OCI-LY1 (cell line): Measurements from ENCODE around the gene STAG2.

ENCODE experiments used
- H2AFZ ChIP-seq: fragments of 200-600 bp; sonication (generic), shearing (Covaris generic); 2 replicates; pipeline ENCODE4 v1.6.0; 2014; ENCODE audit warnings: antibody characterized with exemption, mild to moderate bottlenecking, low read length
- H3F3A ChIP-seq: fragments of 200-600 bp; sonication (generic), shearing (Covaris generic); 2 replicates; pipeline ENCODE4 v1.6.0; 2014; ENCODE audit warnings: mild to moderate bottlenecking, antibody characterized with exemption, low read length, moderate library complexity; ENCODE audit not compliant: insufficient read depth
- H3K27ac ChIP-seq: fragments of 200-600 bp; sonication (generic); 2 replicates; pipeline ENCODE4 v1.5.1; 2014; ENCODE audit warnings: low read length, mixed run types, mild to moderate bottlenecking, low read depth; ENCODE audit not compliant: poor library complexity, severe bottlenecking
- H3K27me3 ChIP-seq: fragments of 200-600 bp; sonication (generic); 2 replicates; pipeline ENCODE4 v1.6.0; 2014; ENCODE audit warnings: antibody characterized with exemption, mild to moderate bottlenecking, low read length, moderate library complexity; ENCODE audit not compliant: insufficient read depth
- H3K36me3 ChIP-seq: fragments of 200-600 bp; sonication (generic); 2 replicates; pipeline ENCODE4 v1.6.1; 2014; ENCODE audit warnings: mild to moderate bottlenecking, antibody characterized with exemption, low read length, moderate library complexity, mixed read lengths; ENCODE audit not compliant: insufficient read depth
- H3K4me1 ChIP-seq: fragments of 200-600 bp; sonication (generic); 2 replicates; pipeline ENCODE4 v1.5.1; 2014; ENCODE audit warnings: mild to moderate bottlenecking, low read length, moderate library complexity; ENCODE audit not compliant: insufficient read depth, severe bottlenecking
- H3K4me2 ChIP-seq: fragments of 200-600 bp; sonication (generic), shearing (Covaris generic); 2 replicates; pipeline ENCODE4 v1.6.1; 2014; ENCODE audit warnings: low read length
- H3K4me3 ChIP-seq: fragments of 200-600 bp; sonication (generic); 2 replicates; pipeline ENCODE4 v1.5.1; 2014; ENCODE audit warnings: low read length, low read depth, mild to moderate bottlenecking, mixed read lengths; ENCODE audit not compliant: poor library complexity, severe bottlenecking
- H3K79me2 ChIP-seq: fragments of 200-600 bp; shearing (Covaris generic); 2 replicates; pipeline ENCODE4 v1.6.1; 2016; ENCODE audit warnings: mixed run types, low read length, mixed read lengths; ENCODE audit not compliant: insufficient read depth
- H3K9ac ChIP-seq: fragments of 200-600 bp; sonication (generic), shearing (Covaris generic); 2 replicates; pipeline ENCODE4 v1.6.1; 2014; ENCODE audit warnings: mild to moderate bottlenecking, low read length, mixed read lengths
- H3K9me2 ChIP-seq: fragments of 200-600 bp; sonication (generic), shearing (Covaris generic); 2 replicates; pipeline ENCODE4 v1.6.1; 2014; ENCODE audit warnings: low read depth, mild to moderate bottlenecking, low read length, mixed read lengths
- H3K9me3 ChIP-seq: fragments of 200-600 bp; shearing (Covaris generic); 2 replicates; pipeline ENCODE4 v1.6.1; 2014; ENCODE audit warnings: low read length, mixed read lengths
- H4K20me1 ChIP-seq: fragments of 200-600 bp; sonication (generic), shearing (Covaris generic); 2 replicates; pipeline ENCODE4 v1.6.0; 2016; ENCODE audit warnings: mild to moderate bottlenecking, low read length; ENCODE audit not compliant: insufficient read depth
- EZH2 ChIP-seq: fragments of 200-600 bp; sonication (generic), shearing (Covaris generic); IDR thresholded peaks from 2 replicates; pipeline ENCODE4 v1.8.0; 2017; ENCODE audit warnings: borderline replicate concordance, mixed run types, mild to moderate bottlenecking, antibody characterized with exemption, low read length, moderate library complexity, mixed read lengths
- TF ChIP-seq, protein P1 (sequence below): fragments of 200-600 bp; sonication (generic), shearing (Covaris generic); IDR thresholded peaks from 2 replicates; pipeline ENCODE4 v1.5.1; 2017; ENCODE audit warnings: mild to moderate bottlenecking, antibody characterized with exemption, low read length, moderate library complexity, mixed read lengths

The STAG2 gene

DNA sequence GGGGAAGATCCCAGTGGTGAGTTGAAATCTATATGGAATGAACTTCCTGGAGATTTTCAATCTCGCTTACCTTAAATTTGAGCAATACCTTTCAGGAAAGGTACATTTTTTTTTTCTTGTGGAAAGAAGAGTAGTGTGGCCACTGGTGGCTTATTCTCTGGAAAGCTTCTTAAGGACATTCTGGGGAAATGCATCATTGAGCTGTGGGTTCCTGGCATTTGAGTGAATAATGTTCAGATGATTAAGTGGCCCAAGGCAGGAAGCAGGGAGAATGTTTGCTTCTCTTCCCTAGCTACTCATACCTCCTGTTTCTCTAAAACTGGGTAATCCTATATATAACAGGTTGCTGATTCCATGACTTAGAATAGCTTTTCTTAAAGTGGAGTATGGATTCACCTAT is 31.8 kb downstream of the STAG2 start:
- no peak overlapping the region for H2AFZ ChIP-seq
- H3K4me2 ChIP-seq = no peak overlapping the region
- no peaks in the 10 kb centered on the region for H3K4me1 ChIP-seq
- peaks cover 22% of the 10 kb centered on the region for H3K36me3 ChIP-seq
- no peaks in the 10 kb centered on the region for H3K27me3 ChIP-seq
- no peak overlapping the region for H3K27ac ChIP-seq
- no peak overlapping the region for H3K9ac ChIP-seq
- H3K4me3 ChIP-seq = no peak overlapping the region
- no peaks in the 10 kb centered on the region for H3K9me3 ChIP-seq
- peaks cover 96% of the 10 kb centered on the region for H3K79me2 ChIP-seq
- no peaks in the 10 kb centered on the region for H4K20me1 ChIP-seq
- no peaks in the 10 kb centered on the region for H3K9me2 ChIP-seq
- H3F3A ChIP-seq = no peaks in the 10 kb centered on the region
- no peak for TF ChIP-seq EZH2
- TF ChIP-seq, protein P1, sequence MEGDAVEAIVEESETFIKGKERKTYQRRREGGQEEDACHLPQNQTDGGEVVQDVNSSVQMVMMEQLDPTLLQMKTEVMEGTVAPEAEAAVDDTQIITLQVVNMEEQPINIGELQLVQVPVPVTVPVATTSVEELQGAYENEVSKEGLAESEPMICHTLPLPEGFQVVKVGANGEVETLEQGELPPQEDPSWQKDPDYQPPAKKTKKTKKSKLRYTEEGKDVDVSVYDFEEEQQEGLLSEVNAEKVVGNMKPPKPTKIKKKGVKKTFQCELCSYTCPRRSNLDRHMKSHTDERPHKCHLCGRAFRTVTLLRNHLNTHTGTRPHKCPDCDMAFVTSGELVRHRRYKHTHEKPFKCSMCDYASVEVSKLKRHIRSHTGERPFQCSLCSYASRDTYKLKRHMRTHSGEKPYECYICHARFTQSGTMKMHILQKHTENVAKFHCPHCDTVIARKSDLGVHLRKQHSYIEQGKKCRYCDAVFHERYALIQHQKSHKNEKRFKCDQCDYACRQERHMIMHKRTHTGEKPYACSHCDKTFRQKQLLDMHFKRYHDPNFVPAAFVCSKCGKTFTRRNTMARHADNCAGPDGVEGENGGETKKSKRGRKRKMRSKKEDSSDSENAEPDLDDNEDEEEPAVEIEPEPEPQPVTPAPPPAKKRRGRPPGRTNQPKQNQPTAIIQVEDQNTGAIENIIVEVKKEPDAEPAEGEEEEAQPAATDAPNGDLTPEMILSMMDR = no peak

- no peak overlapping the region for H3K4me3 ChIP-seq
- no peaks in the 10 kb centered on the region for H3K27me3 ChIP-seq
- peaks cover 22% of the 10 kb centered on the region for H3K36me3 ChIP-seq
- H3K9me2 ChIP-seq = no peaks in the 10 kb centered on the region
- H3K9me3 ChIP-seq = no peaks in the 10 kb centered on the region
- TF ChIP-seq, protein P1 = no peak
- no peak for TF ChIP-seq EZH2
- no peak overlapping the region for H3K27ac ChIP-seq
- H3K4me2 ChIP-seq = no peak overlapping the region
- H3F3A ChIP-seq = no peaks in the 10 kb centered on the region
- H3K79me2 ChIP-seq = peaks cover 96% of the 10 kb centered on the region
- no peaks in the 10 kb centered on the region for H3K4me1 ChIP-seq
- H2AFZ ChIP-seq = no peak overlapping the region
- H3K9ac ChIP-seq = no peak overlapping the region
- no peaks in the 10 kb centered on the region for H4K20me1 ChIP-seq
Measured at GRCh38 chrX:123993904-123994635, 32.6 kb downstream of the STAG2 start.

GRCh38 chrX:123994730-123995129 is 33.2 kb downstream of the STAG2 start:
- Histone ChIP-seq H3F3A (no peaks in the 10 kb centered on the region), H3K4me1 (no peaks in the 10 kb centered on the region), H3K27me3 (no peaks in the 10 kb centered on the region), H3K27ac (no peak overlapping the region), H2AFZ (no peak overlapping the region), H4K20me1 (no peaks in the 10 kb centered on the region), H3K9me2 (no peaks in the 10 kb centered on the region), H3K9ac (no peak overlapping the region), H3K79me2 (peaks cover 96% of the 10 kb centered on the region), H3K4me3 (no peak overlapping the region), H3K4me2 (no peak overlapping the region), H3K9me3 (no peaks in the 10 kb centered on the region), H3K36me3 (peaks cover 21% of the 10 kb centered on the region)
- no peak for TF ChIP-seq EZH2
- TF ChIP-seq, protein P1 = no peak
